GM13977 (cell line): ENCODE results near the gene CCN2.

Experiments used
- DNase-seq: peaks from one replicate; pipeline ENCODE4 v3.0.0; 2012; ENCODE audit warnings: low spot score
- in situ Hi-C: fragments of 300-500 bp; cut with MboI; formaldehyde crosslinking; loops from one replicate; pipeline ENCODE4 v1.12.0; 2022; ENCODE audit warnings: low sequenced_read_pairs, low pct_unique_long_range_greater_than_20kb, mixed read lengths, inconsistent platforms; ENCODE audit not compliant: unreplicated experiment
- TF ChIP-seq, protein P1 (sequence below): IDR thresholded peaks from 2 replicates; pipeline ENCODE4 v1.5.1; 2012; ENCODE audit warnings: mild to moderate bottlenecking, control low read depth; ENCODE audit not compliant: insufficient read depth; ENCODE audit errors: extremely low read depth, missing control alignments

Gene CCN2

DNA sequence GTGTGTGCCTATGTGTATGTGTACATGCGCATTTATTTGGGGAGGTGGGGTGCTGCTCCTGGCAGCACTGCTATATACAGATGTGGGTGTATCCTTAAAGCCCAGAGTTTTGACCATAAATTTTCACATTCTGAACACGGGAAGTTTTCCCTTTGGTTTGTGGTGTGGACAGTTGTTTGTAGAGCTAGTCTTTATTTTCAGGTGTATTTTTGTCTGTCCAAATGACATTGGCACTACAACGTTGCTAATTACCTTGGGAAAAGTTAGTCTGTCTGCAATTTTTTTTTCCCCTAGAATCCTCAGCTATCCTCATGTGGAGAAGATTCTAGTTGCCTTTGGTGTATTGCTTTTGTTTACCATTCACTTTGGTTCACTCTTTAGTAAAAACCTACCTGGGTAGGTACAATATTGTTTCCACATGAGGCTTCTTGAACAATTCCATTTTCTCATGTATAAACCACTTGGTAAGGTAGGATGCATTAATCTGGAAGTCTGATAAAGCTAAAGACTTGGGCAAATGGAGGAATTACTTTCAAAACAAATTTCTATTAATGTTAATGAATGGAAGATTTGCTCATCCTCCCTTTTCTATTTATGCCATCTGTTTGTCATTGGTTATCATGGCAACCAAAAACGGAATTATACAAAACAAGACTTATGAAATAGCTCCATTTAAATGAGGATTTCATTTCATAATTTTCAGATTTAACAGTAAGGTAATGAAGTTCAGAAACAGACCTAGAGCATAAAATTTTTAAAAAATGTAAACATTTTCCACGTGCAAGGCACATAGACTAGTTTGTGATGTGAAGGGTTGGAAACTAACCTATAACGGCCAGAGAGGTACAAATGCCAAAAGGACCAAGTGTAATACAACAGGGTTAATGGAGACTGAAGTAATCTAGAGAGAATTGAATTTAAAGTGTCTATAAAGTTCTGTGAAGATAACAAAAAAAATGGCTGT lies 3.9 kb downstream of the CCN2 start:
- DNase-seq: no peak
- in situ Hi-C loops: loop anchor here (25.0 kb wide), 1 partner anchor 265 kb away; no protein-coding TSS in a partner anchor
- TF ChIP-seq, protein P1, sequence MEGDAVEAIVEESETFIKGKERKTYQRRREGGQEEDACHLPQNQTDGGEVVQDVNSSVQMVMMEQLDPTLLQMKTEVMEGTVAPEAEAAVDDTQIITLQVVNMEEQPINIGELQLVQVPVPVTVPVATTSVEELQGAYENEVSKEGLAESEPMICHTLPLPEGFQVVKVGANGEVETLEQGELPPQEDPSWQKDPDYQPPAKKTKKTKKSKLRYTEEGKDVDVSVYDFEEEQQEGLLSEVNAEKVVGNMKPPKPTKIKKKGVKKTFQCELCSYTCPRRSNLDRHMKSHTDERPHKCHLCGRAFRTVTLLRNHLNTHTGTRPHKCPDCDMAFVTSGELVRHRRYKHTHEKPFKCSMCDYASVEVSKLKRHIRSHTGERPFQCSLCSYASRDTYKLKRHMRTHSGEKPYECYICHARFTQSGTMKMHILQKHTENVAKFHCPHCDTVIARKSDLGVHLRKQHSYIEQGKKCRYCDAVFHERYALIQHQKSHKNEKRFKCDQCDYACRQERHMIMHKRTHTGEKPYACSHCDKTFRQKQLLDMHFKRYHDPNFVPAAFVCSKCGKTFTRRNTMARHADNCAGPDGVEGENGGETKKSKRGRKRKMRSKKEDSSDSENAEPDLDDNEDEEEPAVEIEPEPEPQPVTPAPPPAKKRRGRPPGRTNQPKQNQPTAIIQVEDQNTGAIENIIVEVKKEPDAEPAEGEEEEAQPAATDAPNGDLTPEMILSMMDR: no peak

- in situ Hi-C loops: loop anchor here (25.0 kb wide), 1 partner anchor 266 kb away; no protein-coding TSS in a partner anchor
- TF ChIP-seq, protein P1: no peak
- no peak for DNase-seq
These were observed 4.7 kb downstream of the CCN2 start for GRCh38 chr6:131946404-131946991.

DNA sequence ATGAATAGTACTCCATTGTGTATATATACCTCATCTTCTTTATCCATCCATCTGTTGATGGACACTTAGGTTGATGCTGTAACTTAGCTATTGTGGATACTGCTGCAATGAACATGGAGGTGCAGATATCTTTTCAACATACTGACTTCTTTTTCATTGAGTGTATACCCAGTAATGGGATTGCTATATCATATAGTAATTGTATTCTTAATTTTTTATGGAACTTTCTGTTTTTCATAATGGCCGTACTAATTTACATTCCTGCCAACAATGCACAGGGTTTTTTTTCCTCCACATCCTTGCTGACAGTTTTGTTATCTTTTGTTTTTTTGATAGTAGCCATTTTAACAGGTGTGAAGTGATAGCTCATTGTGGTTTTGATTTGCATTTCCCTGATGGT lies 5.2 kb downstream of the CCN2 start:
- in situ Hi-C loops: loop anchor here (25.0 kb wide), 1 partner anchor 266 kb away; no protein-coding TSS in a partner anchor
- DNase-seq: no peak
- TF ChIP-seq, protein P1: no peak

DNA sequence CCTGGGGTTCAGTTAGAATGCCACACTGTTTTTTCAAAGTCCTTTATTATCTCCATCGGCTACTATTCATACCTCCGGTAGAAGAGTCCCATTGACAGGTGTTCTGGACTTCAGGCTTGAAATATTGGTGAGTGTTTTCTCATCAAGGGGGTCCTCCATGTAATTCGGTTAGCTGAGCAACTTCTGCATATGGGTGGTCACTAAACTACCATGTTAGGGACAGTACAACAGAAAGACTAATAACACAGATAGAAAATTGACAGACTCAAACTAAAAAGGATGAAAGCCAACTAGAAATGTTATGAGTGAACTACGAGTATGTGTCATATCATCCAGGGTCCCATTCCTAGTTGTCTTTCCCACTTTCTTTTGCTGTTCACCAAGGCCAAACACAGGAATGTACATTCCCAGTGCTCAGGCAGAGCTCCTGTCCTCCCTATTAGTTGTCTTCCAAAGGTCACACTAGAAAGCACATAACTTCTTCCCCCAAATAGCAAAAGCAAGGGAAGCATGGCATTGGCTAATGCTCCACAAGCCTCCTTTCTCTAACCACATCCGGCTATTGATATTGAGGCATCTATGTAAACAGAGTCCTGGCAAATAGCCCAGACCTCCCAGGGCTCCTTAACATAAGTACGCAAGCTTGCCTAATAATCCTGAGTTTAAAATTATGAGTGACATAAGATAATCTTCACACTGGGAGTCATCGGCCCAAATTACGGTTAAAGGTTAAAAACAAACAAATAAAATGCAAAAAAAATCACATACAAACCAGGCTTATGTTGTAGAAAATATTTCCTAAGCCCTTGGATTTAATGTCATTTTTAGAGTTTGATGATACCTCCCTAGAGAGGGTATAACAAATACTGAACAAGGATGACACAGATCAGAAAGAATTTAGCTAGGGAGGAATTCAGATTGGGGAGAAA lies 13.2 kb downstream of the CCN2 start:
- DNase-seq: no peak
- TF ChIP-seq, protein P1: no peak
- in situ Hi-C loops: loop anchor here (25.0 kb wide), 1 partner anchor 274 kb away; no protein-coding TSS in a partner anchor

DNA sequence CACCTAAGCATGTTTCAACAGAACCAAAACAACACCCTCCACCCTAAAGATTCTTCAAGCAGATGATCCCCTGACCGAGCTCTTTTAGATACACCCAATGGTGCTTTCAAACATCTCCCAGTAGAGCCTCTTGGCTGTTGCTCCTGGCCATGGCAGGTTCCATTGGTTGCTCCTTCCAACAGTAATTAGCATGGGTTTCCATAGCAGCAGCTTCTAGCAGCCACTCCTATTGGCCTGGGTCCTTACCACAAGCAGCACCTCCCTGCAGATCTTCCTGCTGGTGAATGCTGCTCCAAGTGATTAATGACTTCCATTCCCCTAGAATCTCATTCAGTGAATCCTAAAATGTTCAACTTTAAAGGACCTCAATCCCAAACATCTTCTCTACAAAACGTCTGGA lies 13.9 kb downstream of the CCN2 start:
- in situ Hi-C loops: loop anchor here (25.0 kb wide), 1 partner anchor 275 kb away; no protein-coding TSS in a partner anchor
- no peak for DNase-seq
- TF ChIP-seq, protein P1: no peak

DNA sequence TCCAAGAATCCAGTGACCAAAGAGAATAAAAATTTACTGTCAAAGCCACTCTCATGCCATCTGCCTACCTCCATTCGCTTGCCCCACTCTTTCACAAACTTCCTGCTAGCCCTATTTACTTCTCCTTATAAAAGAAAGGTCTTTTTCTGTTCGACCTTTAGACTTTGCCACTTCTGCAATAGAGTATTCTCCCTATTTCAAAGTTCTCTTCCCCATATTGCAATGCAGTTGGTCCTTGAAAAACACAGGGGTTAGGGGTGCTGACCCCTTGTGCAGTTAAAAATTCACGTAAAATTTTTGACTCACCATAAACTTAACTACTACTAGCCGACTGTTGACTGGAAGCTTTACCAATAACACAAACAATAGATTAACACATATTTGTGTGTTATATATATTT lies 15.0 kb downstream of the CCN2 start:
- TF ChIP-seq, protein P1: no peak
- no peak for DNase-seq
- in situ Hi-C loops: loop anchor here (25.0 kb wide), 1 partner anchor 276 kb away; no protein-coding TSS in a partner anchor
